ENCODE results near the gene STK16. TPM values are rescaled to one million over a fixed set of nuclear protein-coding genes. Genes with fewer than 3 reads are reported as not detected.

STK16 gene
- total RNA-seq, 1 experiment from 2014 or later: 21.6 TPM

DNA sequence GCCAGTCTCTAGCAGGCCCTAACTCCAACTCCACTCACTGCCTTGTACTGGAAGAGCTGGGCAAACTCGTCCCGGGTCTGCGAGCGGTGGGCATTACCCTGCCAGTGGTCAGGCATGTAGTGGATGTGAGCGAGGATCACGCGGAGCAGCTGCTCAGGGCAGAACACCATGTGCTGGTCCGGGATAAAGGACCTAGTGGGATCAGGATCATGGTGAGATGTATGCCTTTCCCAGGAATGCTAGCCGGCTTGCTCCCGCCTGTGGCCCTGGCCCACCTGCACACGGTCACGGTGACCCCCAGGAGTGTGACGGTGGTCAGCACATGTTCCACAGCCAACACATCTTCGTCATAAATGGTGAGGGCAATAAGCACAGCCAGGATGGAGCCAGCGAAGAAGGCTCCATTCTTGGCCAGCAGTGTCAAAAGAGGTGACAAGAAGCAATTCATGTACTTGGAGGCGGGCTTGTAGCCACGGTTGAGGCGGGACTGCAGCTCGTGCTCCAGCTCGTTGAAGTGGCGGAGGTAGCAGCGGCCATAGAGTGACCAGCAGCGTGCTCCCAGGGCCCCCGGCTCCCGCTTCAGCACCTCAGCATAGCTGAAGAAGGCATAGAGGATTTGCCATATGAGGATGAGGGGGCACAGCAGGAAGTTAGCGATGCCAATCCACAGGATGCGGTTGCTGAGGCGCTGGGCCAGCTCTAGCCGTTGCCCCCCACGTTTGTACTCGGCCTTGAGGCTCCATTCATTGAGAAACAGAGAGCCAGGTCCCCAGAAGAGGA, 21.3 kb upstream of the STK16 start:
- Mint-ChIP-seq H3K27ac (no peak overlapping the region; a peak in 1 of 7 replicates), H3K4me3 (no peak overlapping the region), H3K36me3 (ENCODE audit: insufficient read depth in 1 of 3, low read depth in 3 of 3) (peaks cover 31 to 68% (median 64%) of the 10 kb centered on the region in 3 experiments), H3K27me3 (ENCODE audit: low read depth) (peaks cover 3% of the 10 kb centered on the region; the same call in 1 of the 2 replicates), H3K4me1 (peaks cover 14% of the 10 kb centered on the region in 2 experiments), H3K9me3 (no peaks in the 10 kb centered on the region)
- H3T11ph ChIP-seq (ENCODE audit: low read length): no peak overlapping the region
- no peak overlapping the region for H3K14ac ChIP-seq (ENCODE audit: insufficient read depth, low read length)
- no peaks in the 10 kb centered on the region for H3K79me1 ChIP-seq (ENCODE audit: insufficient read depth, low read depth, low read length, poor library complexity, severe bottlenecking)
- no CpG with 5 or more reads among the region's 31 CpGs for WGBS (ENCODE audit: extremely low coverage, insufficient read length, low lambda C conversion rate)
- H2BK12ac ChIP-seq (ENCODE audit: insufficient read length, low read depth, low read length): no peak overlapping the region
- H4K8ac ChIP-seq (replicated peaks; ENCODE audit: insufficient read length, low read depth, low read length): no peak overlapping the region
- no peaks in the 10 kb centered on the region for H3K23me2 ChIP-seq (ENCODE audit: insufficient read length, low read depth, low read length, poor library complexity, severe bottlenecking)
- no peaks in the 10 kb centered on the region for H3K79me2 ChIP-seq (ENCODE audit: insufficient read depth, low read length)
- H2BK20ac ChIP-seq (ENCODE audit: low read depth, low read length, poor library complexity, severe bottlenecking): no peak overlapping the region
- no peak overlapping the region for H3K4ac ChIP-seq (ENCODE audit: low read depth, low read length)
- H2BK15ac ChIP-seq (ENCODE audit: low read depth, low read length): no peak overlapping the region
- DNase-seq: no peak
- no peak overlapping the region for H3K56ac ChIP-seq (ENCODE audit: insufficient read length, low read depth, low read length)
- no peak overlapping the region for H2AK5ac ChIP-seq (ENCODE audit: insufficient read length, low read length)
- H3K4me2 ChIP-seq (ENCODE audit: insufficient read depth, insufficient read length, low read length): no peak overlapping the region
- no peak overlapping the region for H3K9ac ChIP-seq (ENCODE audit: extremely low read depth, insufficient read length, low read length)
- TF ChIP-seq, protein P1, sequence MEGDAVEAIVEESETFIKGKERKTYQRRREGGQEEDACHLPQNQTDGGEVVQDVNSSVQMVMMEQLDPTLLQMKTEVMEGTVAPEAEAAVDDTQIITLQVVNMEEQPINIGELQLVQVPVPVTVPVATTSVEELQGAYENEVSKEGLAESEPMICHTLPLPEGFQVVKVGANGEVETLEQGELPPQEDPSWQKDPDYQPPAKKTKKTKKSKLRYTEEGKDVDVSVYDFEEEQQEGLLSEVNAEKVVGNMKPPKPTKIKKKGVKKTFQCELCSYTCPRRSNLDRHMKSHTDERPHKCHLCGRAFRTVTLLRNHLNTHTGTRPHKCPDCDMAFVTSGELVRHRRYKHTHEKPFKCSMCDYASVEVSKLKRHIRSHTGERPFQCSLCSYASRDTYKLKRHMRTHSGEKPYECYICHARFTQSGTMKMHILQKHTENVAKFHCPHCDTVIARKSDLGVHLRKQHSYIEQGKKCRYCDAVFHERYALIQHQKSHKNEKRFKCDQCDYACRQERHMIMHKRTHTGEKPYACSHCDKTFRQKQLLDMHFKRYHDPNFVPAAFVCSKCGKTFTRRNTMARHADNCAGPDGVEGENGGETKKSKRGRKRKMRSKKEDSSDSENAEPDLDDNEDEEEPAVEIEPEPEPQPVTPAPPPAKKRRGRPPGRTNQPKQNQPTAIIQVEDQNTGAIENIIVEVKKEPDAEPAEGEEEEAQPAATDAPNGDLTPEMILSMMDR (conservative IDR thresholded peaks at IDR 0.05): no peak
- no peak overlapping the region for H2BK5ac ChIP-seq (ENCODE audit: insufficient read length, low read length)
- no peaks in the 10 kb centered on the region for H3K27me3 ChIP-seq (ENCODE audit: insufficient read depth, low read length)
- H3K27ac ChIP-seq (ENCODE audit: insufficient read length, low read depth, low read length): no peak overlapping the region
- no peaks in the 10 kb centered on the region for H3K9me3 ChIP-seq (ENCODE audit: control insufficient read depth, low read depth, low read length)
- H3K18ac ChIP-seq (ENCODE audit: insufficient read length, low read depth, low read length): no peak overlapping the region
- no peak overlapping the region for H2AFZ ChIP-seq (ENCODE audit: low read length)
- no peak overlapping the region for H4K5ac ChIP-seq (ENCODE audit: insufficient read length, low read depth, low read length)
- no peak overlapping the region for H2BK120ac ChIP-seq (ENCODE audit: low read depth, low read length, poor library complexity, severe bottlenecking)
- H4K91ac ChIP-seq (ENCODE audit: insufficient read length, low read depth, low read length): no peak overlapping the region
- no peaks in the 10 kb centered on the region for H4K20me1 ChIP-seq (ENCODE audit: control insufficient read depth, insufficient read depth, insufficient read length)
- H3K23ac ChIP-seq (ENCODE audit: insufficient read length, low read depth, low read length): no peak overlapping the region
- no peaks in the 10 kb centered on the region for H3K4me1 ChIP-seq (ENCODE audit: insufficient read depth, low read length)
